Measurements from ENCODE around the gene IL20. TPM values are rescaled to one million over a fixed set of nuclear protein-coding genes. Genes with fewer than 3 reads are reported as not detected.

The IL20 gene, protein sequence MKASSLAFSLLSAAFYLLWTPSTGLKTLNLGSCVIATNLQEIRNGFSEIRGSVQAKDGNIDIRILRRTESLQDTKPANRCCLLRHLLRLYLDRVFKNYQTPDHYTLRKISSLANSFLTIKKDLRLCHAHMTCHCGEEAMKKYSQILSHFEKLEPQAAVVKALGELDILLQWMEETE
- total RNA-seq (not detected), polyA plus RNA-seq (not detected)
- long read RNA-seq, donor 1, result 0 reads
- long read RNA-seq, donor 2, result 0 reads
- long read RNA-seq, donor 3, result 0 reads

DNA sequence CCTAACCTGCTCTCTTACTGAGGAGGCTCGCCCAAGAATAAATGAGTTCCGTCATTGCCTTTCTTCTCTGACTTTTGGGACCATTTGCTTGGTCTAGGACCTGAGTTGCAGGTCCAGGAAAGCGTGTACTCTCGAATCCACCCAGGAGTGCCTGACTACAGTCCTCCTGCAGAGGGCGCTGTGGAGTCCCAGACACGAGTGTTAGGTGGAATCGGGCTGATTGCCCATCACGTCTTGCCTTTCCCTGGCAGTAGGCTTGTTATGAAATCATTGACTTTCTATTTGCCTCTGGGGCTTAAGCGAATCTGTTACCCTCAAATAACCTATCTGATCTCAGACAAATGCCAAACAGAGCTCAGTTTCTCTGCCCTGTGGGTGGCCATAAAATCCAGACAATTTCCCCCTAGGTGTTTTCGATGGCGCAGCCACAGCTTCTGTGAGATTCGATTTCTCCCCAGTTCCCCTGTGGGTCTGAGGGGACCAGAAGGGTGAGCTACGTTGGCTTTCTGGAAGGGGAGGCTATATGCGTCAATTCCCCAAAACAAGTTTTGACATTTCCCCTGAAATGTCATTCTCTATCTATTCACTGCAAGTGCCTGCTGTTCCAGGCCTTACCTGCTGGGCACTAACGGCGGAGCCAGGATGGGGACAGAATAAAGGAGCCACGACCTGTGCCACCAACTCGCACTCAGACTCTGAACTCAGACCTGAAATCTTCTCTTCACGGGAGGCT, at the start of gene IL20:
TSS of gene IL20 (plus strand) at position 685 of the 733 bp plus-strand sequence. CDS start 230 bp downstream, outside the sequence.
- TF ChIP-seq, protein P1, sequence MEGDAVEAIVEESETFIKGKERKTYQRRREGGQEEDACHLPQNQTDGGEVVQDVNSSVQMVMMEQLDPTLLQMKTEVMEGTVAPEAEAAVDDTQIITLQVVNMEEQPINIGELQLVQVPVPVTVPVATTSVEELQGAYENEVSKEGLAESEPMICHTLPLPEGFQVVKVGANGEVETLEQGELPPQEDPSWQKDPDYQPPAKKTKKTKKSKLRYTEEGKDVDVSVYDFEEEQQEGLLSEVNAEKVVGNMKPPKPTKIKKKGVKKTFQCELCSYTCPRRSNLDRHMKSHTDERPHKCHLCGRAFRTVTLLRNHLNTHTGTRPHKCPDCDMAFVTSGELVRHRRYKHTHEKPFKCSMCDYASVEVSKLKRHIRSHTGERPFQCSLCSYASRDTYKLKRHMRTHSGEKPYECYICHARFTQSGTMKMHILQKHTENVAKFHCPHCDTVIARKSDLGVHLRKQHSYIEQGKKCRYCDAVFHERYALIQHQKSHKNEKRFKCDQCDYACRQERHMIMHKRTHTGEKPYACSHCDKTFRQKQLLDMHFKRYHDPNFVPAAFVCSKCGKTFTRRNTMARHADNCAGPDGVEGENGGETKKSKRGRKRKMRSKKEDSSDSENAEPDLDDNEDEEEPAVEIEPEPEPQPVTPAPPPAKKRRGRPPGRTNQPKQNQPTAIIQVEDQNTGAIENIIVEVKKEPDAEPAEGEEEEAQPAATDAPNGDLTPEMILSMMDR (IDR thresholded peaks at IDR 0.05), result peak; percentile 58 to 79 (median 65)
- no peak for TF ChIP-seq POLR2A (IDR thresholded peaks at IDR 0.05)
- DNase-seq (peak; percentile 64 to 84 (median 78)), ATAC-seq (peak; percentile 69 to 86 (median 80))
- Histone ChIP-seq H3K4me3 (no peak within 1 kb of the TSS), H3K9me3 (no peaks in the 10 kb centered on the region), H3K27me3 (peaks cover 0 to 18% (median 0%) of the 10 kb centered on the region in 9 donors), H3K27ac (no peak within 1 kb of the TSS), H3K36me3 (no peaks in the 10 kb centered on the region), H3K4me1 (peaks cover 0 to 4% (median 0%) of the 10 kb centered on the region in 12 donors)
- WGBS, 4 donors, result 53 to 56% (median 54%) methylated on average over 19 of the region's 19 CpGs
- intact Hi-C loops (cut with DNase I), result loop anchor here in 6 of 10 donors (2.0 to 5.0 kb wide), 5 partner anchors 37 to 48 kb away; no protein-coding TSS in a partner anchor

DNA sequence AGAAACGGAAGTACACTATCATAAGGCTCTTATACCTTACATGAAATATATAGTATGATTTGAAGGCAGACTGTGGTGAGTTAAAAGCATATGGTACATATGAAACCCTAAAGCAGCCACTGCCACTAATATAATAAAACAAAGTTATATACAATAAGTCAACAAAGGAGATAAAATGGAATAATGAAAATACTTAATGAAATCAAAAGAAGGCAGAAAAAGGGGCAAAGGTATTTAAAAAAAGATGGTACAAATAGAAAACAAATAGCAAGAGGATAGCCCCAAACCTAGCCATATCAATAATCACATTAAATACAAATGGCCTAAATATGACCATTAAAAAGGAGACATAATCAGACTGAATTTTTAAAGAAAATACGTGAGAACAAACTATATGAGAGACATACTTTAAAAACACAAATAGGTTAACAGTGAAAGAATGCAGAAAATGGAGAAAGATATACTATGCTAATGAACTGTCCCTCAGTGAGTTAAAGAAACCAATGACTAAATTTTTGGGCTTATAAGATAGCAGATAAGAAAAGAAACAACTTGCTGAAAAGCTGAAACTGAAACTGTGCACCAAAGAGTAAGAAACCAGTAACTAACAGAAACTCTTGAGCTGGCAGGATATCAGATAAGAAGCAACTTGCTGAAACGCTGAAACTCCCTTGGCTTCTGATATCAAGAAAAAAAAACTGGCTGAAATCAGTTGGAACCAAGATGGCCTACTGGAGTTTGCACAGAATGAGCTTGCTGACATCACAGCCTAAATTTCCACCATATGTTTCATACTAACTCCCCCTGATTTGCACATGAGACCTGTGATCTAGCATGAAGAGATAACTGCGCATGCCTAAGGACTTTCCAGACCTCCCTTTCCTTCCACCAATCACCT, 48.8 kb upstream of the IL20 start:
- ATAC-seq, result no peak
- no peak for TF ChIP-seq POLR2A (IDR thresholded peaks at IDR 0.05)
- TF ChIP-seq, protein P1 (IDR thresholded peaks at IDR 0.05), result no peak
- 63 to 75% (median 66%) methylated on average over 4 of the region's 4 CpGs for WGBS, 4 donors
- no peaks in the 10 kb centered on the region for H3K27me3 ChIP-seq
- peaks cover 0 to 18% (median 10%) of the 10 kb centered on the region in 12 donors for H3K9me3 ChIP-seq
- intact Hi-C loops (cut with DNase I), result loop anchor here in 1 of 10 donors (10.0 kb wide), 1 partner anchor 88 kb away; no protein-coding TSS in a partner anchor
- peaks cover 0 to 32% (median 2%) of the 10 kb centered on the region in 12 donors for H3K4me1 ChIP-seq
- H3K36me3 ChIP-seq, result no peaks in the 10 kb centered on the region
- H3K4me3 ChIP-seq, result no peak overlapping the region
- peak overlapping the region in 1 of 12 donors; percentile 56 for H3K27ac ChIP-seq
- no peak for DNase-seq

DNA sequence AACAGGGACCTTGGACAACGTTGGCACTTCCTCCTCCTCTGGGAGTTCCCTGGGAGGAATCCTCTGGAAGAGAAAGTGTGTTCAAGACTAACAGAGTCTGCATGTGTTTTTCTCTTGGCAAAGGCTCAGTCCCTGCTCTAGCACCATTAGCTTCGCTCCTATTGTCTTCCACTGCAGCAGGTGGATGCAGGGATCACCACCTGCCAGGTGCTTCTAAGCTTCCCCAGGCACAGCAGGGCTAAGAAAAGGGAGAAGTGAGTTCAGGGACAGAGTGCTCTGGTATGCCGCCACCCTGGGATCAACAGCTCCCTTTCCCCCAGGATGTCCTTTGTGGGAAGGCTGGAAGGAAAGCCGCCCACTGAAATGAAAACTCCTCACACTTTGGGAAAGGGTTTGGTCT, 43.9 kb upstream of the IL20 start:
- Histone ChIP-seq H3K27ac (no peak overlapping the region), H3K9me3 (no peaks in the 10 kb centered on the region), H3K4me1 (peaks cover 0 to 36% (median 4%) of the 10 kb centered on the region in 12 donors), H3K4me3 (no peak overlapping the region), H3K27me3 (no peaks in the 10 kb centered on the region), H3K36me3 (no peaks in the 10 kb centered on the region)
- intact Hi-C loops (cut with DNase I), result no loop called here
- no peak for DNase-seq
- ATAC-seq, result no peak
- WGBS, 4 donors, result 75 to 79% (median 77%) methylated on average over 4 of the region's 4 CpGs
- TF ChIP-seq POLR2A (IDR thresholded peaks at IDR 0.05), result no peak
- TF ChIP-seq, protein P1 (IDR thresholded peaks at IDR 0.05), result no peak
